Smooth muscle cell (in vitro differentiated cells): ENCODE measurements around the gene DUSP22. TPM values are rescaled to one million over a fixed set of nuclear protein-coding genes. Genes with fewer than 3 reads are reported as not detected.

Experiments used
- DNase-seq: peaks from one replicate; lab custom pipeline; 2025; ENCODE audit not compliant: unreplicated experiment; lab: John Stamatoyannopoulos, UW
- H2AFZ ChIP-seq: fragments of 200-600 bp; sonication (generic); 2 replicates; pipeline ENCODE4 v1.6.0; 2016; ENCODE audit warnings: antibody characterized with exemption, low read depth, mild to moderate bottlenecking
- H3F3A ChIP-seq: fragments of 200-600 bp; sonication (generic); 2 replicates; pipeline ENCODE4 v1.6.0; 2017; ENCODE audit warnings: antibody characterized with exemption, low read depth
- H3K27ac ChIP-seq: fragments of 200-600 bp; sonication (generic); 2 replicates; pipeline ENCODE4 v1.5.1; 2016; ENCODE audit warnings: low read depth, mild to moderate bottlenecking
- H3K27me3 ChIP-seq: fragments of 200-600 bp; sonication (generic); 2 replicates; pipeline ENCODE4 v1.6.1; 2016; ENCODE audit warnings: low read depth, mild to moderate bottlenecking
- H3K36me3 ChIP-seq: fragments of 200-600 bp; sonication (generic); 2 replicates; pipeline ENCODE4 v1.5.1; 2016; ENCODE audit warnings: low read depth
- H3K4me1 ChIP-seq: fragments of 200-600 bp; sonication (generic); 2 replicates; pipeline ENCODE4 v1.5.1; 2016; ENCODE audit warnings: low read depth
- H3K4me2 ChIP-seq: fragments of 200-600 bp; sonication (generic); 2 replicates; pipeline ENCODE4 v1.6.0; 2016; ENCODE audit warnings: mild to moderate bottlenecking
- H3K4me3 ChIP-seq: fragments of 200-600 bp; sonication (generic); 2 replicates; pipeline ENCODE4 v1.5.1; 2016; ENCODE audit warnings: mild to moderate bottlenecking
- H3K79me2 ChIP-seq: fragments of 200-600 bp; sonication (generic); 2 replicates; pipeline ENCODE4 v1.6.0; 2016; ENCODE audit warnings: low read depth, mild to moderate bottlenecking
- H3K9ac ChIP-seq: fragments of 200-600 bp; sonication (generic); 2 replicates; pipeline ENCODE4 v1.6.0; 2016; ENCODE audit warnings: low read depth
- H3K9me3 ChIP-seq: fragments of 200-600 bp; sonication (generic); replicated peaks from 2 replicates; pipeline ENCODE4 v1.5.1; 2016; ENCODE audit warnings: low read depth
- H4K20me1 ChIP-seq: fragments of 200-600 bp; sonication (generic); 2 replicates; pipeline ENCODE4 v1.6.0; 2016; ENCODE audit warnings: low read depth
- WGBS: methylation state at CpG from one replicate; pipeline ENCODE4 v1.1.7; 2016; ENCODE audit warnings: low lambda C conversion rate; 5-methylcytosine and 5-hydroxymethylcytosine counted together
- polyA plus RNA-seq: library from polyadenylated mRNA; unstranded; fragments of >200 nt; fragmentation: Nextera tagmentation; extraction: Ambion mirVana; gene quantifications from 2 replicates; pipeline ENCODE4 v1.2.1, GENCODE V29; 2016
- total RNA-seq: library from RNA; depleted of rRNA; stranded (reverse); fragments of >200 nt; gene quantifications from 2 replicates; pipeline ENCODE4 v1.2.3, GENCODE V29; 2014
- TF ChIP-seq, protein P1 (sequence below): fragments of 200-600 bp; sonication (generic); IDR thresholded peaks from 2 replicates; pipeline ENCODE4 v1.5.1; 2017; ENCODE audit warnings: borderline replicate concordance, mild to moderate bottlenecking, antibody characterized with exemption; ENCODE audit not compliant: insufficient read depth, poor library complexity, severe bottlenecking

The DUSP22 gene
- total and polyA plus RNA-seq, 2 experiments from 2014 or later = 16.3 to 19.1 TPM

DNA sequence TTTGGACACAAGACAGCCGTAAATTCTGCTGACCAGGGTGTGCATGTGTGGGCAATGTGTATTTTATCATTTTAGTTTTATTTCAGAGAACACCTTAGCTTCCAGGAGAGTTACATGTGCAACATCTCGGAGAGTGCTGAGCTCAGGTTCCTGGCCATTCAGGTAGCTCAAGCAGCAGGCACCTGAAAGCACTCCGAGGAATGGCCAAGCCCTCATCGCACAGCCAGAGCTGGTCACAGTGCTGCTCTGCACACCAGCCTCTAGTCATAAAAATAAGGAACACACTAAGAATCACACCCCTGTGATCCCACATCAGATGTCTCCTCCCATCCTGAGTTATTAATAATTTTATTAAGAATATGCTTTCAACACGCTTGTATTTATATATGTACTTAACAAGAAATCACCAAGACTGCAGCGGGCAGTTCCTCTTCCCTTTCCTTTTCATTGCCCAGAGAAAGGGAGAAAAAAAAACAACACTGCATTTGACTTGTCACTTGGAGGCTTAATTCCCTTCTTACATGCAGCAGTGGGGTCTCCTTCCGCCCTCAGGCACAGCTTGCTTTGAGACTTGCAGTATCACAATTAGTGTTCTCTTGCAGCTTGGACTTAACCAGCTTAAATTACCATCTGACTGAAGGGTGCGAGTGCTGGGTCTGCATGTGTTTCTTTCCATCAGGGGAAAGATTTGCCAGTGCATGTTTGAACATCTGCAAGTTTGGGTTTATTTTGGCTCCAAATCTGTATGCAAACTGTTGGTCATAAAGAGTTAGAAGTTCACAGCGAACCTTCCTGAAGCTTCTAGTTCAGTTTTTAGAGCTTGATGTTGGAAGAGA lies 63.3 kb downstream of the DUSP22 start:
- 79% methylated on average over 9 of the region's 9 CpGs for WGBS
- Histone ChIP-seq H3K27ac (no peak overlapping the region), H3K9me3 (no peaks in the 10 kb centered on the region)

DNA sequence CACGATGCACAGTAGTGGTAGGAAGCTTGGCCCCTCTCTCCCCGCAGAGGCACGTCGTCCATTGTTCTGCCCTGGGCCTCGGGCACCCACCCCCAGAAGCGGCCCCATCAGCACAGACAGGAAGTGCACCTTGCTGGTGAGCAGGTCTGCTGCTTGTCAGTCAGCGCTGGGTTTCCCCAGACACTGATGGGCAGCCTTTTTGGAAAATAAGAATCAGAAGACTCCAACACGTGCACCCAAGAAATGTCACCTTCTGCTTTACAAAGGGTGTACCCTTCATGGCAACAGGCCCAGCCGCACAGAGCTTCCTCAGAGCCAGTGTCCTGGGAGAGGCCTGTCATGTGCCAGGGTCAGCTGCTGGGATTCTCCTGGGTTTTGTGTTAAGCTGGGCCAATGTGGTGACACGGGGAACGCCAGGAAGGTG lies 64.6 kb downstream of the DUSP22 start:
- Histone ChIP-seq H3K9me3 (no peaks in the 10 kb centered on the region), H4K20me1 (no peaks in the 10 kb centered on the region)
- no peak for DNase-seq

More for the DNA sequence above, 63.3 kb downstream of the DUSP22 start:
- TF ChIP-seq, protein P1, sequence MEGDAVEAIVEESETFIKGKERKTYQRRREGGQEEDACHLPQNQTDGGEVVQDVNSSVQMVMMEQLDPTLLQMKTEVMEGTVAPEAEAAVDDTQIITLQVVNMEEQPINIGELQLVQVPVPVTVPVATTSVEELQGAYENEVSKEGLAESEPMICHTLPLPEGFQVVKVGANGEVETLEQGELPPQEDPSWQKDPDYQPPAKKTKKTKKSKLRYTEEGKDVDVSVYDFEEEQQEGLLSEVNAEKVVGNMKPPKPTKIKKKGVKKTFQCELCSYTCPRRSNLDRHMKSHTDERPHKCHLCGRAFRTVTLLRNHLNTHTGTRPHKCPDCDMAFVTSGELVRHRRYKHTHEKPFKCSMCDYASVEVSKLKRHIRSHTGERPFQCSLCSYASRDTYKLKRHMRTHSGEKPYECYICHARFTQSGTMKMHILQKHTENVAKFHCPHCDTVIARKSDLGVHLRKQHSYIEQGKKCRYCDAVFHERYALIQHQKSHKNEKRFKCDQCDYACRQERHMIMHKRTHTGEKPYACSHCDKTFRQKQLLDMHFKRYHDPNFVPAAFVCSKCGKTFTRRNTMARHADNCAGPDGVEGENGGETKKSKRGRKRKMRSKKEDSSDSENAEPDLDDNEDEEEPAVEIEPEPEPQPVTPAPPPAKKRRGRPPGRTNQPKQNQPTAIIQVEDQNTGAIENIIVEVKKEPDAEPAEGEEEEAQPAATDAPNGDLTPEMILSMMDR = no peak
- H2AFZ ChIP-seq = no peak overlapping the region
- no peak overlapping the region for H3K4me3 ChIP-seq
- H3F3A ChIP-seq = no peaks in the 10 kb centered on the region
- H3K36me3 ChIP-seq = no peaks in the 10 kb centered on the region
- H4K20me1 ChIP-seq = no peaks in the 10 kb centered on the region
- no peak overlapping the region for H3K9ac ChIP-seq
- DNase-seq = no peak
- no peaks in the 10 kb centered on the region for H3K27me3 ChIP-seq
- H3K4me1 ChIP-seq = no peaks in the 10 kb centered on the region
- H3K79me2 ChIP-seq = no peaks in the 10 kb centered on the region
- H3K4me2 ChIP-seq = no peak overlapping the region

DNA sequence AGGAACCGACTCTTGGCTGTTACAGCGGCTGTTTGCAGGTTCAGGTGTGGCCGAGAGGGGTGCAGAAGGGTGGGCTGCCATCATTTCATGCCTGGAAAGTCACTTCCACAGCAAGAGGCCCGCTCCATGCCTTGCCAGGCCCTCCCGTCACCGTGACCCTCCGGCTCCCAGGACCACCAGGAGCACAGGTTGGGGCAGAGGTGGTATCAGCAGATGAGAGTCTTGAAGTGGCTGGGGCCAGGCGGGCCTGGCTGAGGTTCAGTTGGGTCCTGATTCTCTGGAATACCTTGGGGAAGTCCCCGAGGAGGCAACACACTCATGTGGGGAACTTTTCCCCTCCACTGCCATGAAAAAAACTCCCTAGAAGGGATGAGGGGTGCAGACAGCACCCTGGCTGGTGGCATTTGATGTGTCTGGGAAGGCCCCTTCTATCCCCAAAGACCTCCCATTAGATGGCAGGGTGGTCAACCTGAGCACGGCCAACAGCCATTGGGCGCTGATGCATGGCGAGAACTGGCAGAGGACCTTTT lies 65.0 kb downstream of the DUSP22 start:
- Histone ChIP-seq H3F3A (no peaks in the 10 kb centered on the region), H3K36me3 (no peaks in the 10 kb centered on the region), H2AFZ (no peak overlapping the region), H3K9ac (no peak overlapping the region), H3K4me3 (no peak overlapping the region), H3K4me2 (no peak overlapping the region), H3K4me1 (no peaks in the 10 kb centered on the region), H4K20me1 (no peaks in the 10 kb centered on the region), H3K79me2 (no peaks in the 10 kb centered on the region), H3K9me3 (no peaks in the 10 kb centered on the region), H3K27ac (no peak overlapping the region), H3K27me3 (no peaks in the 10 kb centered on the region)
- no peak for DNase-seq
- TF ChIP-seq, protein P1 = no peak
- WGBS = 82% methylated on average over 12 of the region's 12 CpGs

More for the DNA sequence above, 64.6 kb downstream of the DUSP22 start:
- H3K79me2 ChIP-seq = no peaks in the 10 kb centered on the region
- no peak overlapping the region for H3K4me2 ChIP-seq
- no peak overlapping the region for H3K4me3 ChIP-seq
- no peaks in the 10 kb centered on the region for H3F3A ChIP-seq
- H3K36me3 ChIP-seq = no peaks in the 10 kb centered on the region
- H3K4me1 ChIP-seq = no peaks in the 10 kb centered on the region
- no peak overlapping the region for H2AFZ ChIP-seq
- H3K9ac ChIP-seq = no peak overlapping the region
- H3K27ac ChIP-seq = no peak overlapping the region
- 84% methylated on average over 11 of the region's 11 CpGs for WGBS
- TF ChIP-seq, protein P1 = no peak
- H3K27me3 ChIP-seq = no peaks in the 10 kb centered on the region
